Activated CD8-positive, alpha-beta memory T cell treated with anti-CD3 and anti-CD28 coated beads, Interleukin-2, amount 50 U/mL, for 1 hour (primary cell): Measurements from ENCODE around the gene SFTPB.

Experiments
- DNase-seq: peaks from one replicate; pipeline ENCODE4 v3.0.0-alpha.2; 2020; ENCODE audit errors: extremely low read depth

The SFTPB gene

DNA sequence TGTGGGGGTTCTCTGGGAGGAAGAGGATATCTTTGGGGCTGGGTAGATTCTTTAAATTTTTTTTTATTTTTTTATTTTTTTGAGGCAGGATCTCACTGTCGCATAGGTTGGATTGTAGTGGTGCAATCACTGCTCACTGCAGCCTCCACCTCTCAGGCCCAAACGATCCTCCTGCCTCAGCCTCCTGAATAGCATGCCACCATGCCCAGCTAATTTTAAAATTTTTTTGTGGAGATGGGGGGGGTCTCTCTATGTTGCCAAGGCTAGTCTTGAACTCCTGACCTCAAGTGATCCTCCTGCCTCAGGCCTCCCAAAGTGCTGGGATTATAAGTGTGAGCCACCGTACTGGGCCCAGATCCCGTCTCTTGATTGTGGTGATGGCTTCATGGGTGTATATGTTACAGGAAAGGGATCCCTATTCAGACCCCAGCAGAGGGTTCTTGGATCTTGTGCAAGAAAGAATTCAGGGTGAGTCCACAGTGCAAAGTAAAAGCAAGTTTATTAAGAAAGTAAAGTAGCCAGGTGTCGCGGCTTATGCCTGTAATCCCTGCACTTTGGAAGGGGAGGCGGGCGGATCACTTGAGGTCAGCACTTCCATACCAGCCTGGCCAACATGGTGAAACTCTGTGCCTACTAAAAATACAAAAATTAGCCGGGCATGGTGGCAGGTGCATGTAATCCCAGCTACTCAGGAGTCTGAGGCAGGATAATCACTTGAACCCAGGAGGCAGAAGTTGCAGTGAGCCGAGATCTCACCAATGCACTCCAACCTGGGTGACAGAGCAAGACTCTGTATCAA, 54.1 kb downstream of the SFTPB start:
- DNase-seq = no peak

DNA sequence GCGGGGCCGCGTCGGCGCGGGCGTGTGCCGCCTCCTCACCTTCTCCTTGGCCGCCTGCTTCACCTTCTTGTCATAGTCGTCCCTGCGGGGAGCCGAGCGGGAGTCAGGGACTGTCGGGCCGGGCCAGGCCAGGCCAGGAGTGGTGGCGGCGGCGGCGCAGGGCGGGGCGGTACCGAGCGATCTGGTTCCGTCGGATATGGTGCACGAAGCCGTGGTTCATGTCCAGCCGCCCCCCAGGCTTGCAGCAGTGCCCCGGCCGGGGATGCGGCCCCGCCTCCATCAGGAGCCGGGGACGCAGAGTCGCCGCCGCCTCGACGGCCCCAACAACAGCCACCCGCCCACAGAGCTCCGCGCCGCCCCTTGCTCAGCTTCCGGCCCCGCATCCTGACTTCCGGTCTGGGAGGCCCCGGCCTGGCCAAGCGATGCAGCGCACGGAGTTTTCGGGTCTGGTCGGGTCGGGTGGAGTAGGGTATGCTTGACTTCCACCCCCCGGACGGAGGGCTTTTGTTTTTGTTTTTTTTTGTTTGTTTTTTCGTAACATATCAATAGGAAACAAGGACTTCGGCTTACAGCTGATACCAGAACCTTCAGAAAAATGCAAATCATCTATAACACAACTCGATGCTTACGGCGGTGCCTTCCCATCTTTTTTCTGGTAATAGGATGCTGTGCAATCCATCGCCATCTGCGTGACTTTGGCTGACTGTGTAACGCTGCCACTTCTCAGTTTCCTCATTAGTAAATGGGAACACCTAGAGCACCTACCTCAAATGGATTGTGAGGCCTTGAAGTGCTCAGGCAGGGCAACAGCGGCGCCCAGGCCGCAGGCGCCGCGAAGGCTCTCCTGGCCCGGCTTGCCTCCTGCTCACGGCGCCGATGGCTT, 56.1 kb downstream of the SFTPB start, which contains the start of gene C2orf68:
C2orf68 (minus strand) TSS at position 362 of the 883 bp plus-strand sequence; CDS start at position 280, 82 bp downstream.
- DNase-seq = peak; percentile 36

DNA sequence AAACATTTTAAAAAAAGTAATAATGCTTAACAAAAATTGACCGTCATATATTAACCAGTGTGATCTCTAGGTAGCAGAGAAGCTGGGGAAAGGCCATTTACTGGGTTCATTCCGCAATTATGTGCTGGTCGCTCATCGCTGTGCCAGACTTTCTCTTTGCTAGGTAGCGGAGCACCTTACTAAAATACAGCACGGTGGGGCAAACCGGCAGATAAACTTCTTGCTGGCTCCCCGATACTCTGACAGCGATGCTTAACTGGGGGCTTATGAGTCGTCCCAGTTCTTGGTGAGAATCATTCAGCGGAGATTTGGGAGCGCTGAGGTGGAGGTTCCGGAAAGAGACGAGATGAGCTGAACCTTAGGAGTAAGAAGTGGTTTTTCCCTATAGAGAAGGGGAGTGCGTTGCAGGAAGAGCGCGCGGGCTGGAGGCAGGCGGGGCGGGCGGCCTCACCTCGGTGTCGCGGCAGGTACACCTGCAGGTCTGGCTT, 56.7 kb downstream of the SFTPB start:
- no peak for DNase-seq
